OCI-LY1 (cell line): ENCODE data around the gene SLC6A19.

Source experiments
- H2AFZ ChIP-seq: fragments of 200-600 bp; sonication (generic), shearing (Covaris generic); 2 replicates; pipeline ENCODE4 v1.6.0; 2014; ENCODE audit warnings: antibody characterized with exemption, mild to moderate bottlenecking, low read length
- H3F3A ChIP-seq: fragments of 200-600 bp; sonication (generic), shearing (Covaris generic); 2 replicates; pipeline ENCODE4 v1.6.0; 2014; ENCODE audit warnings: mild to moderate bottlenecking, antibody characterized with exemption, low read length, moderate library complexity; ENCODE audit not compliant: insufficient read depth
- H3K27ac ChIP-seq: fragments of 200-600 bp; sonication (generic); 2 replicates; pipeline ENCODE4 v1.5.1; 2014; ENCODE audit warnings: low read length, mixed run types, mild to moderate bottlenecking, low read depth; ENCODE audit not compliant: poor library complexity, severe bottlenecking
- H3K27me3 ChIP-seq: fragments of 200-600 bp; sonication (generic); 2 replicates; pipeline ENCODE4 v1.6.0; 2014; ENCODE audit warnings: antibody characterized with exemption, mild to moderate bottlenecking, low read length, moderate library complexity; ENCODE audit not compliant: insufficient read depth
- H3K36me3 ChIP-seq: fragments of 200-600 bp; sonication (generic); 2 replicates; pipeline ENCODE4 v1.6.1; 2014; ENCODE audit warnings: mild to moderate bottlenecking, antibody characterized with exemption, low read length, moderate library complexity, mixed read lengths; ENCODE audit not compliant: insufficient read depth
- H3K4me1 ChIP-seq: fragments of 200-600 bp; sonication (generic); 2 replicates; pipeline ENCODE4 v1.5.1; 2014; ENCODE audit warnings: mild to moderate bottlenecking, low read length, moderate library complexity; ENCODE audit not compliant: insufficient read depth, severe bottlenecking
- H3K4me2 ChIP-seq: fragments of 200-600 bp; sonication (generic), shearing (Covaris generic); 2 replicates; pipeline ENCODE4 v1.6.1; 2014; ENCODE audit warnings: low read length
- H3K4me3 ChIP-seq: fragments of 200-600 bp; sonication (generic); 2 replicates; pipeline ENCODE4 v1.5.1; 2014; ENCODE audit warnings: low read length, low read depth, mild to moderate bottlenecking, mixed read lengths; ENCODE audit not compliant: poor library complexity, severe bottlenecking
- H3K79me2 ChIP-seq: fragments of 200-600 bp; shearing (Covaris generic); 2 replicates; pipeline ENCODE4 v1.6.1; 2016; ENCODE audit warnings: mixed run types, low read length, mixed read lengths; ENCODE audit not compliant: insufficient read depth
- H3K9ac ChIP-seq: fragments of 200-600 bp; sonication (generic), shearing (Covaris generic); 2 replicates; pipeline ENCODE4 v1.6.1; 2014; ENCODE audit warnings: mild to moderate bottlenecking, low read length, mixed read lengths
- H3K9me2 ChIP-seq: fragments of 200-600 bp; sonication (generic), shearing (Covaris generic); 2 replicates; pipeline ENCODE4 v1.6.1; 2014; ENCODE audit warnings: low read depth, mild to moderate bottlenecking, low read length, mixed read lengths
- H3K9me3 ChIP-seq: fragments of 200-600 bp; shearing (Covaris generic); 2 replicates; pipeline ENCODE4 v1.6.1; 2014; ENCODE audit warnings: low read length, mixed read lengths
- H4K20me1 ChIP-seq: fragments of 200-600 bp; sonication (generic), shearing (Covaris generic); 2 replicates; pipeline ENCODE4 v1.6.0; 2016; ENCODE audit warnings: mild to moderate bottlenecking, low read length; ENCODE audit not compliant: insufficient read depth
- CTCF ChIP-seq: fragments of 200-600 bp; sonication (generic), shearing (Covaris generic); IDR thresholded peaks from 2 replicates; pipeline ENCODE4 v1.5.1; 2017; ENCODE audit warnings: mild to moderate bottlenecking, antibody characterized with exemption, low read length, moderate library complexity, mixed read lengths
- EZH2 ChIP-seq: fragments of 200-600 bp; sonication (generic), shearing (Covaris generic); IDR thresholded peaks from 2 replicates; pipeline ENCODE4 v1.8.0; 2017; ENCODE audit warnings: borderline replicate concordance, mixed run types, mild to moderate bottlenecking, antibody characterized with exemption, low read length, moderate library complexity, mixed read lengths

Gene SLC6A19

GRCh38 chr5:1242733-1243486, 41.5 kb downstream of the SLC6A19 start:
- no peaks in the 10 kb centered on the region for H3K36me3 ChIP-seq
- no peaks in the 10 kb centered on the region for H3F3A ChIP-seq
- no peak overlapping the region for H3K9ac ChIP-seq
- TF ChIP-seq CTCF (no peak), EZH2 (no peak)
- H3K9me2 ChIP-seq = no peaks in the 10 kb centered on the region
- H4K20me1 ChIP-seq = no peaks in the 10 kb centered on the region
- no peaks in the 10 kb centered on the region for H3K27me3 ChIP-seq
- no peak overlapping the region for H2AFZ ChIP-seq
- H3K4me1 ChIP-seq = no peaks in the 10 kb centered on the region
- no peak overlapping the region for H3K27ac ChIP-seq
- H3K79me2 ChIP-seq = no peaks in the 10 kb centered on the region
- H3K4me2 ChIP-seq = no peak overlapping the region
- no peak overlapping the region for H3K4me3 ChIP-seq
- H3K9me3 ChIP-seq = no peaks in the 10 kb centered on the region

GRCh38 chr5:1243487-1244130, 42.2 kb downstream of the SLC6A19 start:
- H3K4me1 ChIP-seq = no peaks in the 10 kb centered on the region
- H3K9me3 ChIP-seq = no peaks in the 10 kb centered on the region
- H3K27ac ChIP-seq = no peak overlapping the region
- no peak overlapping the region for H3K4me2 ChIP-seq
- no peaks in the 10 kb centered on the region for H3F3A ChIP-seq
- H4K20me1 ChIP-seq = no peaks in the 10 kb centered on the region
- H3K27me3 ChIP-seq = no peaks in the 10 kb centered on the region
- no peak overlapping the region for H3K4me3 ChIP-seq
- no peaks in the 10 kb centered on the region for H3K9me2 ChIP-seq
- H2AFZ ChIP-seq = no peak overlapping the region
- TF ChIP-seq CTCF (no peak), EZH2 (no peak)
- H3K79me2 ChIP-seq = no peaks in the 10 kb centered on the region
- H3K9ac ChIP-seq = no peak overlapping the region
- H3K36me3 ChIP-seq = no peaks in the 10 kb centered on the region

GRCh38 chr5:1244255-1244654, 42.9 kb downstream of the SLC6A19 start:
- Histone ChIP-seq H4K20me1 (no peaks in the 10 kb centered on the region), H2AFZ (no peak overlapping the region), H3K9ac (no peak overlapping the region), H3K27ac (no peak overlapping the region), H3F3A (no peaks in the 10 kb centered on the region), H3K36me3 (no peaks in the 10 kb centered on the region), H3K9me3 (no peaks in the 10 kb centered on the region), H3K4me3 (no peak overlapping the region), H3K27me3 (no peaks in the 10 kb centered on the region), H3K9me2 (no peaks in the 10 kb centered on the region), H3K4me1 (no peaks in the 10 kb centered on the region), H3K79me2 (no peaks in the 10 kb centered on the region), H3K4me2 (no peak overlapping the region)
- TF ChIP-seq CTCF (no peak), EZH2 (no peak)
